Stimulated activated naive B cell treated with anti-CD40 and anti-IgM and Interleukin-4, amounts not matched to agents 10 μg/mL and 1 μg/mL and 100 μg/mL, for 72 hours (primary cell): ENCODE results near the gene RTN4RL1.

ENCODE experiments used
- ATAC-seq, 2 donors: fragments of 150-1000 bp; cut with Tn5 transposase; replicated peaks; 2 replicates each; pipeline ENCODE4 v1.10.0; 2021; ENCODE audit warnings: moderate library complexity in 1 of 2
- DNase-seq: peaks from one replicate; pipeline ENCODE4 v3.0.0; 2021
- H3K27ac Mint-ChIP-seq: one replicate; pipeline ENCODE4 v1.8.0; 2022; ENCODE audit warnings: mild to moderate bottlenecking, mixed read lengths
- H3K27me3 Mint-ChIP-seq, 2 donors: one replicate each; pipeline ENCODE4 v1.8.0; 2022; ENCODE audit warnings: mixed read lengths in 2 of 2
- H3K36me3 Mint-ChIP-seq, 2 donors: one replicate each; pipeline ENCODE4 v1.8.0; 2022; ENCODE audit warnings: mixed read lengths in 2 of 2, mild to moderate bottlenecking in 1 of 2
- H3K4me1 Mint-ChIP-seq, 2 donors: one replicate each; pipeline ENCODE4 v1.8.0; 2022; ENCODE audit warnings: mixed read lengths in 2 of 2, mild to moderate bottlenecking in 1 of 2
- H3K4me3 Mint-ChIP-seq, 2 donors: one replicate each; pipeline ENCODE4 v1.8.0; 2022; ENCODE audit warnings: mild to moderate bottlenecking in 2 of 2, mixed read lengths in 2 of 2, moderate library complexity in 1 of 2
- H3K9me3 Mint-ChIP-seq, 2 donors: one replicate each; pipeline ENCODE4 v1.8.0; 2022; ENCODE audit warnings: mixed read lengths in 2 of 2, mild to moderate bottlenecking in 1 of 2

Gene RTN4RL1

GRCh38 chr17:1931844-1932579, 93.1 kb downstream of the RTN4RL1 start:
- DNase-seq (no peak), ATAC-seq (no peak)
- Mint-ChIP-seq H3K36me3 (no peaks in the 10 kb centered on the region), H3K9me3 (no peaks in the 10 kb centered on the region), H3K4me3 (no peak overlapping the region), H3K4me1 (no peaks in the 10 kb centered on the region), H3K27ac (no peak overlapping the region), H3K27me3 (peaks cover 6 to 14% of the 10 kb centered on the region in 2 donors)

- H3K36me3 Mint-ChIP-seq, result no peaks in the 10 kb centered on the region
- DNase-seq (no peak), ATAC-seq (no peak)
- no peaks in the 10 kb centered on the region for H3K4me1 Mint-ChIP-seq
- H3K27ac Mint-ChIP-seq, result no peak overlapping the region
- H3K9me3 Mint-ChIP-seq, result no peaks in the 10 kb centered on the region
- peaks cover 6 to 23% of the 10 kb centered on the region in 2 donors for H3K27me3 Mint-ChIP-seq
- H3K4me3 Mint-ChIP-seq, result no peak overlapping the region
Observed at GRCh38 chr17:1930337-1930645, 94.8 kb downstream of the RTN4RL1 start.

GRCh38 chr17:1928976-1929375, 96.2 kb downstream of the RTN4RL1 start:
- no peak for DNase-seq
- H3K36me3 Mint-ChIP-seq, result no peaks in the 10 kb centered on the region
- peaks cover 6 to 23% of the 10 kb centered on the region in 2 donors for H3K27me3 Mint-ChIP-seq
- no peak overlapping the region for H3K27ac Mint-ChIP-seq
- no peak for ATAC-seq
- H3K4me3 Mint-ChIP-seq, result no peak overlapping the region
- no peaks in the 10 kb centered on the region for H3K4me1 Mint-ChIP-seq
- no peaks in the 10 kb centered on the region for H3K9me3 Mint-ChIP-seq

GRCh38 chr17:1920948-1921351, 104.2 kb downstream of the RTN4RL1 start:
- ATAC-seq (no peak), DNase-seq (no peak)
- Mint-ChIP-seq H3K4me3 (no peak overlapping the region), H3K27me3 (peaks cover 0 to 11% of the 10 kb centered on the region in 2 donors), H3K9me3 (no peaks in the 10 kb centered on the region), H3K36me3 (no peaks in the 10 kb centered on the region), H3K27ac (no peak overlapping the region), H3K4me1 (peaks cover 3 to 4% of the 10 kb centered on the region in 2 donors)

- DNase-seq (no peak), ATAC-seq (no peak)
- Mint-ChIP-seq H3K27ac (no peak overlapping the region), H3K36me3 (no peaks in the 10 kb centered on the region), H3K4me1 (peaks cover 4 to 9% of the 10 kb centered on the region in 2 donors), H3K9me3 (no peaks in the 10 kb centered on the region), H3K27me3 (peaks cover 4 to 21% of the 10 kb centered on the region in 2 donors), H3K4me3 (no peak overlapping the region)
Observed at GRCh38 chr17:1919201-1919600, 105.9 kb downstream of the RTN4RL1 start.

- Mint-ChIP-seq H3K4me1 (peaks cover 4 to 9% of the 10 kb centered on the region in 2 donors), H3K9me3 (no peaks in the 10 kb centered on the region), H3K4me3 (no peak overlapping the region), H3K27ac (no peak overlapping the region), H3K27me3 (peaks cover 6 to 25% of the 10 kb centered on the region in 2 donors), H3K36me3 (no peaks in the 10 kb centered on the region)
- DNase-seq, result no peak
- no peak for ATAC-seq
Observed at GRCh38 chr17:1918346-1919162, 106.6 kb downstream of the RTN4RL1 start.

GRCh38 chr17:1916963-1917715, 108.0 kb downstream of the RTN4RL1 start:
- no peaks in the 10 kb centered on the region for H3K36me3 Mint-ChIP-seq

GRCh38 chr17:1916316-1916715, 108.8 kb downstream of the RTN4RL1 start:
- Mint-ChIP-seq H3K36me3 (no peaks in the 10 kb centered on the region), H3K27me3 (peaks cover 25 to 46% of the 10 kb centered on the region in 2 donors), H3K4me3 (no peak overlapping the region), H3K4me1 (peaks cover 4 to 9% of the 10 kb centered on the region in 2 donors), H3K9me3 (no peaks in the 10 kb centered on the region), H3K27ac (no peak overlapping the region)
- no peak for ATAC-seq
- DNase-seq, result no peak

More at GRCh38 chr17:1916963-1917715, 108.0 kb downstream of the RTN4RL1 start:
- no peak overlapping the region for H3K4me3 Mint-ChIP-seq
- peaks cover 17 to 38% of the 10 kb centered on the region in 2 donors for H3K27me3 Mint-ChIP-seq
- no peak for DNase-seq
- H3K4me1 Mint-ChIP-seq, result peaks cover 4 to 9% of the 10 kb centered on the region in 2 donors
- no peak for ATAC-seq
- H3K27ac Mint-ChIP-seq, result no peak overlapping the region
- no peaks in the 10 kb centered on the region for H3K9me3 Mint-ChIP-seq

GRCh38 chr17:1915889-1916288, 109.2 kb downstream of the RTN4RL1 start:
- ATAC-seq, result peak; percentile 25 to 51

GRCh38 chr17:1914661-1915083, 110.5 kb downstream of the RTN4RL1 start:
- Mint-ChIP-seq H3K4me3 (no peak overlapping the region), H3K27ac (no peak overlapping the region), H3K9me3 (no peaks in the 10 kb centered on the region), H3K27me3 (peaks cover 28 to 56% of the 10 kb centered on the region in 2 donors), H3K36me3 (no peaks in the 10 kb centered on the region), H3K4me1 (peaks cover 4 to 9% of the 10 kb centered on the region in 2 donors)
- no peak for ATAC-seq
- no peak for DNase-seq

More at GRCh38 chr17:1915889-1916288, 109.2 kb downstream of the RTN4RL1 start:
- Mint-ChIP-seq H3K4me1 (peaks cover 4 to 9% of the 10 kb centered on the region in 2 donors), H3K27ac (no peak overlapping the region), H3K4me3 (no peak overlapping the region), H3K27me3 (peaks cover 25 to 50% of the 10 kb centered on the region in 2 donors), H3K36me3 (no peaks in the 10 kb centered on the region), H3K9me3 (no peaks in the 10 kb centered on the region)
- no peak for DNase-seq

- no peak overlapping the region for H3K27ac Mint-ChIP-seq
- no peak for DNase-seq
Observed at GRCh38 chr17:1913702-1914101, 111.4 kb downstream of the RTN4RL1 start.

GRCh38 chr17:1912146-1912545, 113.0 kb downstream of the RTN4RL1 start:
- Mint-ChIP-seq H3K4me3 (no peak overlapping the region), H3K27me3 (peaks cover 45 to 78% of the 10 kb centered on the region in 2 donors), H3K27ac (no peak overlapping the region), H3K4me1 (peaks cover 7 to 19% of the 10 kb centered on the region in 2 donors), H3K36me3 (no peaks in the 10 kb centered on the region), H3K9me3 (no peaks in the 10 kb centered on the region)
- DNase-seq (no peak), ATAC-seq (no peak)

More at GRCh38 chr17:1913702-1914101, 111.4 kb downstream of the RTN4RL1 start:
- Mint-ChIP-seq H3K36me3 (no peaks in the 10 kb centered on the region), H3K4me3 (no peak overlapping the region), H3K4me1 (peaks cover 5 to 13% of the 10 kb centered on the region in 2 donors), H3K9me3 (no peaks in the 10 kb centered on the region), H3K27me3 (peaks cover 37 to 65% of the 10 kb centered on the region in 2 donors)
- ATAC-seq, result no peak

- Mint-ChIP-seq H3K4me3 (no peak overlapping the region), H3K27ac (no peak overlapping the region), H3K4me1 (peaks cover 3 to 10% of the 10 kb centered on the region in 2 donors), H3K9me3 (no peaks in the 10 kb centered on the region), H3K27me3 (peaks cover 58 to 87% of the 10 kb centered on the region in 2 donors), H3K36me3 (no peaks in the 10 kb centered on the region)
- DNase-seq (no peak), ATAC-seq (peak in 1 of 2 donors; percentile 41)
Observed at GRCh38 chr17:1909985-1910384, 115.1 kb downstream of the RTN4RL1 start.

- ATAC-seq (peak; percentile 73 to 80), DNase-seq (no peak)
- Mint-ChIP-seq H3K4me1 (peaks cover 5 to 10% of the 10 kb centered on the region in 2 donors), H3K36me3 (no peaks in the 10 kb centered on the region), H3K27me3 (peaks cover 52 to 82% of the 10 kb centered on the region in 2 donors), H3K4me3 (peak overlapping the region; percentile 44 to 48), H3K27ac (peak overlapping the region; percentile 3), H3K9me3 (no peaks in the 10 kb centered on the region)
Observed at GRCh38 chr17:1908699-1909309, 116.3 kb downstream of the RTN4RL1 start.
